ENCODE data around the gene MS4A14. TPM values are rescaled to one million over a fixed set of nuclear protein-coding genes. Genes with fewer than 3 reads are reported as not detected.
A peak's percentile ranks its signal among the peaks of the same experiment; 100 is the strongest.

The MS4A14 gene
- total and polyA plus RNA-seq, 5 donors, result 0.34 to 1.7 (median 0.62) TPM

DNA sequence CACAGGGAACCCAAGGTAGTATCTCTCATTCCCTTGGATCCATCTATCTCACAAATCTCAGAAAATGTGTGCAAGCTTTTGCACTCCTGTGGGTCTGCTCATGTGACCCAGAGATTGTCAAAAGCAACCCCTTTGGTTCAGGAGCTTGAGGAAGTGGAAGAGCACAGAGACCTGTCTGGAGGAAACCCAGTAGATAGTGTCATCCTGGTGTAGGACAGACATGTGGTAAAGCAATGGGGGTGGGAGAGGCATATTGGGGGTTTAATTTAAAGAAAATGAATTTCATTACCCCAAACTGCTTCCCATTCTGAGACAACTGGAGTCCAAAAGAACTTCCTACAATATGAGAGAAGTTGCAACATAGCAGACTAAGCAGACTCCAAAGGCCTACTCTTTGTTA lies 5.8 kb upstream of the MS4A14 start:
- Histone ChIP-seq H3K4me3 (ENCODE audit: low read length) (no peak overlapping the region), H3K27ac (ENCODE audit: low read length) (no peak overlapping the region), H3K4me1 (ENCODE audit: control insufficient read depth, insufficient read depth, low read length) (no peaks in the 10 kb centered on the region), H3K9me3 (ENCODE audit: control insufficient read depth, low read length) (no peaks in the 10 kb centered on the region), H3K27me3 (ENCODE audit: control insufficient read depth, insufficient read depth) (no peaks in the 10 kb centered on the region)
- no peak for ATAC-seq
- no peak for DNase-seq
- intact Hi-C loops (cut with DNase I), result no loop called here

GRCh38 chr11:60392361-60392760 lies 3.9 kb upstream of the MS4A14 start:
- Histone ChIP-seq H3K9me3 (ENCODE audit: control insufficient read depth, low read length) (no peaks in the 10 kb centered on the region), H3K4me1 (ENCODE audit: control insufficient read depth, insufficient read depth, low read length) (no peaks in the 10 kb centered on the region), H3K27me3 (ENCODE audit: control insufficient read depth, insufficient read depth) (no peaks in the 10 kb centered on the region), H3K4me3 (ENCODE audit: low read length) (no peak overlapping the region), H3K27ac (ENCODE audit: low read length) (no peak overlapping the region)
- no peak for ATAC-seq
- intact Hi-C loops (cut with DNase I), result no loop called here
- WGBS, result 72% methylated on average over 2 of the region's 2 CpGs
- no peak for DNase-seq

DNA sequence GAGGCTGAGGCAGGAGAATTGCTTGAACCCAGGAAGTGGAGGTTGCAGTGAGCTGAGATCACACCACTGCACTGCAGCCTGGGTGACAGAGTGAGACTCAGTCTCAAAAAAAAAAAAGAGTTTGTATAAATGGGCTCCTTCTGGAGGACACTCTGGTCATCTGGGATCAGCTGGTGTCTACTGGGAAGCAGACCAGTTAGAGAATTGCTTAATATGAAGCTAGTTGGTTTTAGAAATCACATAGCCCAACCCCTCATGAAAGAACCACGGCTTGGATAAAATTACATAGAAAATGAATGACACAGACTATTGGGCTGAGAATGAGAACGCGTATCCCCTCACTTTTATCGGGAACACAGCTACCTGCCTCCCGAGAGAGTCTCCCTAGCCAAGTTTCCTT lies 3.2 kb upstream of the MS4A14 start:
- no peak overlapping the region for H3K27ac ChIP-seq (ENCODE audit: low read length)

GRCh38 chr11:60394666-60395380 lies 1.4 kb upstream of the MS4A14 start:
- ATAC-seq (no peak), DNase-seq (no peak)
- WGBS, result 74% methylated on average over 7 of the region's 7 CpGs

More for the DNA sequence above, 3.2 kb upstream of the MS4A14 start:
- ATAC-seq (no peak), DNase-seq (no peak)
- intact Hi-C loops (cut with DNase I), result no loop called here
- WGBS, result 87% methylated on average over 5 of the region's 5 CpGs
- Histone ChIP-seq H3K27me3 (ENCODE audit: control insufficient read depth, insufficient read depth) (no peaks in the 10 kb centered on the region), H3K4me1 (ENCODE audit: control insufficient read depth, insufficient read depth, low read length) (no peaks in the 10 kb centered on the region), H3K9me3 (ENCODE audit: control insufficient read depth, low read length) (no peaks in the 10 kb centered on the region), H3K4me3 (ENCODE audit: low read length) (no peak overlapping the region)

GRCh38 chr11:60396799-60397198 lies 540 bp downstream of the MS4A14 start:
- H3K4me1 ChIP-seq (ENCODE audit: control insufficient read depth, insufficient read depth, low read length), result no peaks in the 10 kb centered on the region
- no peaks in the 10 kb centered on the region for H3K27me3 ChIP-seq (ENCODE audit: control insufficient read depth, insufficient read depth)
- 2% methylated on average over 1 of the region's 1 CpG for WGBS
- no peak overlapping the region for H3K27ac ChIP-seq (ENCODE audit: low read length)
- DNase-seq (no peak), ATAC-seq (peak in 1 of 2 donors; percentile 19)
- H3K4me3 ChIP-seq (ENCODE audit: low read length), result no peak overlapping the region
- intact Hi-C loops (cut with DNase I), result no loop called here
- no peaks in the 10 kb centered on the region for H3K9me3 ChIP-seq (ENCODE audit: control insufficient read depth, low read length)

More at GRCh38 chr11:60394666-60395380, 1.4 kb upstream of the MS4A14 start:
- Histone ChIP-seq H3K9me3 (ENCODE audit: control insufficient read depth, low read length) (no peaks in the 10 kb centered on the region), H3K27ac (ENCODE audit: low read length) (no peak overlapping the region), H3K27me3 (ENCODE audit: control insufficient read depth, insufficient read depth) (no peaks in the 10 kb centered on the region), H3K4me3 (ENCODE audit: low read length) (no peak overlapping the region), H3K4me1 (ENCODE audit: control insufficient read depth, insufficient read depth, low read length) (no peaks in the 10 kb centered on the region)
- intact Hi-C loops (cut with DNase I), result no loop called here

DNA sequence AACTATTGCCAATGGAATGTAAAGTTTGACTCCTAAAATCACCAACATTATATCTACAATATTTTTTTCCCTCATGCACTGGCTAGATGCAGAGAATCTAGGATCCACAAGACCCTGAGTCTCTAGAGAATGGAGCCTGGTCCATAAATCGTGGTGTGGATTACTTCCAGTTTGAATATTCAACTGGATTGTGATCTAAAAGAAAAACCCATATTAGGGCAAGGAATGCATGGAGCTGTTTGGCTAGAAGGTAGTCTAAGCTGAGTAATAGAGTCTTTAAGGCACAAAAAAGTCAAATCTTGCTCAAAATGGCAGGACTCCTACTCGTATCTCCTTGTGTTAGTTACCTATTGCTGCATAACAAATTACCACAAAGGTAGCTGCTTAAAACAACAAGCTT lies 23.8 kb downstream of the MS4A14 start:
- DNase-seq (no peak), ATAC-seq (no peak)
- WGBS, result 15% methylated on average over 2 of the region's 2 CpGs
- intact Hi-C loops (cut with DNase I), result no loop called here
- H3K27ac ChIP-seq (ENCODE audit: low read length), result no peak overlapping the region
- H3K9me3 ChIP-seq (ENCODE audit: control insufficient read depth, low read length), result no peaks in the 10 kb centered on the region
- H3K4me3 ChIP-seq (ENCODE audit: low read length), result no peak overlapping the region
- no peaks in the 10 kb centered on the region for H3K27me3 ChIP-seq (ENCODE audit: control insufficient read depth, insufficient read depth)
- no peaks in the 10 kb centered on the region for H3K4me1 ChIP-seq (ENCODE audit: control insufficient read depth, insufficient read depth, low read length)

- no peaks in the 10 kb centered on the region for H3K27me3 ChIP-seq (ENCODE audit: control insufficient read depth, insufficient read depth)
- no peak overlapping the region for H3K4me3 ChIP-seq (ENCODE audit: low read length)
- H3K9me3 ChIP-seq (ENCODE audit: control insufficient read depth, low read length), result no peaks in the 10 kb centered on the region
- intact Hi-C loops (cut with DNase I), result no loop called here
- DNase-seq (no peak), ATAC-seq (no peak)
- no peaks in the 10 kb centered on the region for H3K4me1 ChIP-seq (ENCODE audit: control insufficient read depth, insufficient read depth, low read length)
- no peak overlapping the region for H3K27ac ChIP-seq (ENCODE audit: low read length)
- 76% methylated on average over 1 of the region's 1 CpG for WGBS
These were observed 26.4 kb downstream of the MS4A14 start for GRCh38 chr11:60422609-60423008.

DNA sequence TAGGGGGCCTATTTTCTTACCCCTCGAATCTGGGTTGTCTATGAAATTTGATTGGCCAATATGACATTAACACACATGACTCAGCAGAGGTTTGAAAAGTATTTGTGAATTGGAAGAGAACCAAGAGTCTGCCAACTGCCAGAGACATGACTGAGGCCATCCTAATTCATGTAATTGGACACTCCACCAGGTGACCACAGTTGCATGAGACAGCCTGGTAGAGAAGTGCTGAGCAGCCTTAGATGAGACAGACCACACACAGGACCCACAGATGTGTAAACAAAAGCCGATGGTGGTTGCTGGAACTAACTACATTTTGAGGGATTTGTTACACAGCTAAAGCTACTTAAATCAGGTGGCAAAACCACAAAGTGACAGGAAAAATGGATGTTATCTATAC lies 32.3 kb downstream of the MS4A14 start:
- Histone ChIP-seq H3K27me3 (ENCODE audit: control insufficient read depth, insufficient read depth) (peaks cover 4% of the 10 kb centered on the region), H3K27ac (ENCODE audit: low read length) (no peak overlapping the region), H3K4me1 (ENCODE audit: control insufficient read depth, insufficient read depth, low read length) (no peaks in the 10 kb centered on the region), H3K9me3 (ENCODE audit: control insufficient read depth, low read length) (no peaks in the 10 kb centered on the region), H3K4me3 (ENCODE audit: low read length) (no peak overlapping the region)
- DNase-seq (no peak), ATAC-seq (no peak)
- WGBS, result 62% methylated on average over 2 of the region's 2 CpGs
- intact Hi-C loops (cut with DNase I), result no loop called here

DNA sequence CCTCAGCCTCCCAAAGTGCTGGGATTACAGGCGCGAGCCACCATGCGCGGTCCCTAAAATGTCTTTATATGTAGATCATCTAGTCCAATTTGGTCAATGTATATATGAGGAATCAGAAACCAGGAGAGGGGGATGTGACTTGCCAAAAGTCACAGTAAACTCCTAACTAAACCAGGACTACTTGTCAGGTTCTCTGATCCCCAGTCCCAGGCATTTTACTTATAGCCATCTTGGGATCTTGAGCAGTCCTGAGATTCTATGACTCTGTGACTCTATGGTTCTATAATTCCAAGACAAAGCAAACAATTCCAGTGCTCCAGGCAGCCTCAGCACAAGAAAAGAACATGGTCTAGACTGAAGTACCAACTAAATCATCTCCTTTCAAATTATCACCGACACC lies 33.0 kb downstream of the MS4A14 start, which contains the start of gene MS4A5:
Gene MS4A5 (plus strand): TSS at position 301 of the 400 bp plus-strand sequence. CDS start 103 bp downstream, outside the sequence.
- no peak within 1 kb of the TSS for H3K4me3 ChIP-seq (ENCODE audit: low read length)
- no peaks in the 10 kb centered on the region for H3K4me1 ChIP-seq (ENCODE audit: control insufficient read depth, insufficient read depth, low read length)
- no peak for DNase-seq
- no peak for ATAC-seq
- no peak within 1 kb of the TSS for H3K27ac ChIP-seq (ENCODE audit: low read length)
- WGBS, result 96% methylated on average over 5 of the region's 5 CpGs
- H3K27me3 ChIP-seq (ENCODE audit: control insufficient read depth, insufficient read depth), result peaks cover 4% of the 10 kb centered on the region
- H3K9me3 ChIP-seq (ENCODE audit: control insufficient read depth, low read length), result no peaks in the 10 kb centered on the region
- intact Hi-C loops (cut with DNase I), result no loop called here

DNA sequence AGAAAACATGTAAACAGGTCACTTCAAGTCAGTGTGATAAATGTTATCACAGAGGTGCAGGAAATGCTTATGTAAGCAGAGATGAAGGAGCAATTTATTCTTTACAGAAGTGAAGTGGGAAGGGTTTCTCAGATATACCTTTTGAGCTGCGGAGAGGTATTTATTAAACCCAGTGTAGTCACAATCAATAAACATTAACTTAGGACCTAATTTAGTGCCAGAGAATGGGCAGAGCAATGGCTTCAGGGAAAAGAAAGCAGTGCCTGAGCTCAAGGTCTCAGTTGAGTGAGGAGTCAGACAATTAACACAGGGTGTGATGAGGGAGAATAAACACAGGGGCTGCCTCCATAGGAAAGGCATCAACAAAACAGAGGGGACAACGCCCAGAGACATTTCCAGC lies 35.0 kb downstream of the MS4A14 start:
- WGBS, result 73% methylated on average over 2 of the region's 2 CpGs
- ATAC-seq (no peak), DNase-seq (no peak)
- Histone ChIP-seq H3K27me3 (ENCODE audit: control insufficient read depth, insufficient read depth) (peaks cover 4% of the 10 kb centered on the region), H3K4me1 (ENCODE audit: control insufficient read depth, insufficient read depth, low read length) (no peaks in the 10 kb centered on the region), H3K27ac (ENCODE audit: low read length) (no peak overlapping the region), H3K4me3 (ENCODE audit: low read length) (no peak overlapping the region), H3K9me3 (ENCODE audit: control insufficient read depth, low read length) (no peaks in the 10 kb centered on the region)
- intact Hi-C loops (cut with DNase I), result no loop called here

GRCh38 chr11:60433401-60433800 lies 37.1 kb downstream of the MS4A14 start:
- no peak for ATAC-seq
- Histone ChIP-seq H3K27me3 (ENCODE audit: control insufficient read depth, insufficient read depth) (peaks cover 4% of the 10 kb centered on the region), H3K4me3 (ENCODE audit: low read length) (no peak overlapping the region), H3K9me3 (ENCODE audit: control insufficient read depth, low read length) (no peaks in the 10 kb centered on the region), H3K27ac (ENCODE audit: low read length) (no peak overlapping the region), H3K4me1 (ENCODE audit: control insufficient read depth, insufficient read depth, low read length) (no peaks in the 10 kb centered on the region)
- intact Hi-C loops (cut with DNase I), result no loop called here
- DNase-seq, result no peak
- WGBS, result 66% methylated on average over 4 of the region's 4 CpGs

DNA sequence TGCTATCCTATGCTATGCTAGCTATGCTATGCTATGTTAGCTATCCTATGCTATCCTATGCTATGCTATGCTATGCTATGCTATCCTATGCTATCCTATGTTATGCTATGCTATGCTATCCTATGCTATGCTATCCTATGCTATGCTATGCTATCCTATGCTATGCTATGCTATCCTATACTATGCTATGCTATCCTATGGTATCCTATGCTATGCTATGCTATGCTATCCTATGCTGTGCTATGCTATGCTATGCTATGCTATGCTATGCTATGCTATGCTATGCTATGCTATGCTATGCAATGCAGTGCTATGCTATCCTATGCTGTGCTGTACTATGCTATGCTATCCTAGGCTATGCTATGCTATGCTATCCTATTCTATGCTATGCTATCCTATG lies 50.8 kb downstream of the MS4A14 start:
- intact Hi-C loops (cut with DNase I), result no loop called here
- no peak for ATAC-seq
- H3K27me3 ChIP-seq (ENCODE audit: control insufficient read depth, insufficient read depth), result no peaks in the 10 kb centered on the region
- no peak overlapping the region for H3K27ac ChIP-seq (ENCODE audit: low read length)
- no peak for DNase-seq
- no peaks in the 10 kb centered on the region for H3K4me1 ChIP-seq (ENCODE audit: control insufficient read depth, insufficient read depth, low read length)
- no peak overlapping the region for H3K4me3 ChIP-seq (ENCODE audit: low read length)
- H3K9me3 ChIP-seq (ENCODE audit: control insufficient read depth, low read length), result no peaks in the 10 kb centered on the region
